ENCODE measurements around the gene CNOT1. TPM values are rescaled to one million over a fixed set of nuclear protein-coding genes. Genes with fewer than 3 reads are reported as not detected.

Gene CNOT1
- total RNA-seq, 4 donors from 2014 or later: 93.8 to 124 (median 110) TPM

GRCh38 chr16:58655215-58655596 lies 25.6 kb upstream of the CNOT1 start:
- H3K27ac ChIP-seq: no peak overlapping the region
- WGBS, 2 donors (ENCODE audit: low coverage in 1 of 2): 90% methylated on average over 8 of the region's 8 CpGs; no CpG with 5 or more reads in 1 of the 2 donors
- no peak for ATAC-seq
- H3K4me3 ChIP-seq: no peak overlapping the region
- TF ChIP-seq POLR2AphosphoS5 (IDR thresholded peaks at IDR 0.05) (no peak), EP300 (IDR thresholded peaks at IDR 0.05) (no peak), POLR2A (IDR thresholded peaks at IDR 0.05) (no peak), CTCF (IDR thresholded peaks at IDR 0.05) (no peak)
- H3K27me3 ChIP-seq: no peaks in the 10 kb centered on the region
- H3K36me3 ChIP-seq: no peaks in the 10 kb centered on the region
- no peaks in the 10 kb centered on the region for H3K4me1 ChIP-seq
- H3K9me3 ChIP-seq: no peaks in the 10 kb centered on the region

GRCh38 chr16:58654560-58655214 lies 25.1 kb upstream of the CNOT1 start:
- 80% methylated on average over 1 to 5 of the region's 7 CpGs for WGBS, 2 donors (ENCODE audit: low coverage in 1 of 2)
- Histone ChIP-seq H3K9me3 (no peaks in the 10 kb centered on the region), H3K27ac (no peak overlapping the region), H3K4me1 (no peaks in the 10 kb centered on the region), H3K27me3 (no peaks in the 10 kb centered on the region), H3K36me3 (no peaks in the 10 kb centered on the region), H3K4me3 (no peak overlapping the region)
- TF ChIP-seq POLR2A (IDR thresholded peaks at IDR 0.05) (no peak), EP300 (IDR thresholded peaks at IDR 0.05) (no peak), POLR2AphosphoS5 (IDR thresholded peaks at IDR 0.05) (no peak), CTCF (IDR thresholded peaks at IDR 0.05) (no peak)
- no peak for ATAC-seq

- Histone ChIP-seq H3K9me3 (no peaks in the 10 kb centered on the region), H3K36me3 (no peaks in the 10 kb centered on the region), H3K27me3 (no peaks in the 10 kb centered on the region), H3K4me1 (no peaks in the 10 kb centered on the region), H3K27ac (no peak overlapping the region), H3K4me3 (no peak overlapping the region)
- ATAC-seq: no peak
- TF ChIP-seq POLR2AphosphoS5 (IDR thresholded peaks at IDR 0.05) (no peak), EP300 (IDR thresholded peaks at IDR 0.05) (no peak), POLR2A (IDR thresholded peaks at IDR 0.05) (no peak), CTCF (IDR thresholded peaks at IDR 0.05) (no peak)
- 40% methylated on average over 1 of the region's 3 CpGs; no CpG with 5 or more reads in 1 of the 2 donors for WGBS, 2 donors (ENCODE audit: low coverage in 1 of 2)
Observed at GRCh38 chr16:58652741-58653140, 23.1 kb upstream of the CNOT1 start.

- whole genome bisulfite sequencing, 2 donors (ENCODE audit: low coverage in 1 of 2): 51 to 67% methylated on average over 3 of the region's 3 CpGs
- ATAC-seq: no peak
- Histone ChIP-seq H3K27ac (no peak overlapping the region), H3K36me3 (no peaks in the 10 kb centered on the region), H3K9me3 (no peaks in the 10 kb centered on the region), H3K27me3 (no peaks in the 10 kb centered on the region), H3K4me3 (no peak overlapping the region), H3K4me1 (no peaks in the 10 kb centered on the region)
- TF ChIP-seq POLR2A (IDR thresholded peaks at IDR 0.05): no peak
- no peak for TF ChIP-seq POLR2AphosphoS5 (IDR thresholded peaks at IDR 0.05)
- TF ChIP-seq EP300 (IDR thresholded peaks at IDR 0.05): no peak
- TF ChIP-seq CTCF (IDR thresholded peaks at IDR 0.05): no peak
Observed at GRCh38 chr16:58651965-58652348, 22.3 kb upstream of the CNOT1 start.

- no peak for ATAC-seq
- Histone ChIP-seq H3K4me3 (no peak overlapping the region), H3K27me3 (no peaks in the 10 kb centered on the region), H3K27ac (no peak overlapping the region), H3K4me1 (no peaks in the 10 kb centered on the region), H3K9me3 (no peaks in the 10 kb centered on the region), H3K36me3 (no peaks in the 10 kb centered on the region)
- no peak for TF ChIP-seq CTCF (IDR thresholded peaks at IDR 0.05)
- TF ChIP-seq EP300 (IDR thresholded peaks at IDR 0.05): no peak
- no peak for TF ChIP-seq POLR2AphosphoS5 (IDR thresholded peaks at IDR 0.05)
- WGBS, 2 donors (ENCODE audit: low coverage in 1 of 2): 20 to 78% methylated on average over 1 to 2 of the region's 3 CpGs
Observed at GRCh38 chr16:58649707-58650106, 20.1 kb upstream of the CNOT1 start.
